Measurements from ENCODE around the gene DDX27. TPM values are rescaled to one million over a fixed set of nuclear protein-coding genes. Genes with fewer than 3 reads are reported as not detected.

The DDX27 gene
- total RNA-seq, 3 donors from 2014 or later, result 28.5 to 35.1 (median 34.8) TPM

DNA sequence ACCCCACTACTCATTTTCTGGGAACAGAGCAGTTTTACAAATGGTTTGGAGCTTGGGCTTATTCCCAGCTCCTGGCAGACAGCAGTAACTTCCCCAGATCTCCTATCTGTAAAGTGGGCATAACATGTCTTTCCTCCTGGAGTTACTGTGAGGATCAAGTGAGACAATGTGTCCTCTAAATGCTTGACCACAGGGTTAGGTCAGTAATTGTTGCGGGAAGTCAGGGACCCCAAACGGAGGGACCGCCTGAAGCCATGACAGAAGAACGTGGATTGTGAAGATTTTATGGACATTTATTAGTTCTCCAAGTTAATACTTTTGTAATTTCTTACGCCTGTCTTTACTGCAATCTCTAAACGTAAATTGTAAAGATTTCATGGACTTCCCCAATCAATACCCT is 73.9 kb downstream of the DDX27 start:
- no peak overlapping the region for H3K4me3 ChIP-seq
- H3K27me3 ChIP-seq, result no peaks in the 10 kb centered on the region
- no peaks in the 10 kb centered on the region for H3K36me3 ChIP-seq

More for the DNA sequence above, 73.9 kb downstream of the DDX27 start:
- Histone ChIP-seq H3K9me3 (peaks cover 0 to 4% of the 10 kb centered on the region in 2 donors), H3K27ac (no peak overlapping the region), H3K4me1 (no peaks in the 10 kb centered on the region)
- no peak for TF ChIP-seq CTCF (IDR thresholded peaks at IDR 0.05)
- no peak for TF ChIP-seq POLR2A (IDR thresholded peaks at IDR 0.05)
- TF ChIP-seq POLR2AphosphoS5 (IDR thresholded peaks at IDR 0.05), result no peak
- intact Hi-C loops (cut with DNase I; ENCODE audit: low total_unique reads), result no loop called here
- no peak for DNase-seq (ENCODE audit: low spot score in 2 of 2)

Other genes with a start within 250 kb of the DDX27 start
- 10 to 100 TPM; 33.3 to 61.6 (median 48.5) TPM for gene CSE1L, start 173.1 kb upstream of the DDX27 start, total RNA-seq
- gene STAU1, start 31.1 kb upstream of the DDX27 start, total RNA-seq, result 10 to 100 TPM; 79.8 to 85.2 (median 79.9) TPM
- gene ZNFX1, start 58.6 kb downstream of the DDX27 start, total RNA-seq, result 10 to 100 TPM; 36.3 to 42.1 (median 36.7) TPM

All from breast epithelium (tissue), 4 donors.